Neuronal stem cell (in vitro differentiated cells): Measurements from ENCODE around the gene PNLIPRP3.

ENCODE experiments used
- DNase-seq: peaks from one replicate; pipeline ENCODE4 v3.0.0-alpha.2; 2013; ENCODE audit warnings: low spot score
- H2AFZ ChIP-seq: one replicate; pipeline ENCODE4 v1.6.1; 2013; ENCODE audit warnings: mild to moderate bottlenecking, low read length, inconsistent platforms
- H2AK5ac ChIP-seq: 2 replicates; pipeline ENCODE4 v1.6.1; 2013; ENCODE audit warnings: low read depth, mild to moderate bottlenecking, inconsistent platforms, low read length, moderate library complexity, mixed read lengths
- H2BK120ac ChIP-seq: 2 replicates; pipeline ENCODE4 v1.6.1; 2013; ENCODE audit warnings: low read depth, mild to moderate bottlenecking, inconsistent platforms, low read length, moderate library complexity, mixed read lengths
- H2BK12ac ChIP-seq: one replicate; pipeline ENCODE4 v1.6.1; 2013; ENCODE audit warnings: low read length, inconsistent platforms
- H2BK15ac ChIP-seq: 2 replicates; pipeline ENCODE4 v1.6.1; 2013; ENCODE audit warnings: mild to moderate bottlenecking, low read length, inconsistent platforms, mixed read lengths
- H2BK5ac ChIP-seq: one replicate; pipeline ENCODE4 v1.6.1; 2013; ENCODE audit warnings: inconsistent platforms, mild to moderate bottlenecking, low read length, moderate library complexity
- H3K14ac ChIP-seq: one replicate; pipeline ENCODE4 v1.6.1; 2013; ENCODE audit warnings: low read length, inconsistent platforms
- H3K18ac ChIP-seq: 2 replicates; pipeline ENCODE4 v1.6.1; 2013; ENCODE audit warnings: low read length, inconsistent platforms
- H3K23ac ChIP-seq: 2 replicates; pipeline ENCODE4 v1.6.1; 2013; ENCODE audit warnings: low read depth, mild to moderate bottlenecking, mixed read lengths, low read length, inconsistent platforms; ENCODE audit not compliant: poor library complexity
- H3K27ac ChIP-seq: replicated peaks from 3 replicates; pipeline ENCODE4 v1.5.1; 2013; ENCODE audit warnings: low read length, inconsistent platforms
- H3K27me3 ChIP-seq, 3 experiments: 2 replicates each; pipeline ENCODE4 v1.6.1; 2013; ENCODE audit warnings: low read length in 3 of 3, mild to moderate bottlenecking in 2 of 3, inconsistent platforms in 1 of 3, low read depth in 1 of 3, mixed read lengths in 1 of 3, moderate library complexity in 1 of 3; ENCODE audit not compliant: control insufficient read depth in 3 of 3, insufficient read depth in 3 of 3
- H3K36me3 ChIP-seq, 2 donors: replicated peaks in 1 of 2; 2 replicates each; pipeline ENCODE4 v1.6.1; 2013; ENCODE audit warnings: low read length in 2 of 2; ENCODE audit not compliant: control insufficient read depth in 2 of 2, insufficient read depth in 2 of 2
- H3K4ac ChIP-seq: 2 replicates; pipeline ENCODE4 v1.6.1; 2013; ENCODE audit warnings: inconsistent platforms, mild to moderate bottlenecking, low read length, moderate library complexity
- H3K4me1 ChIP-seq, 2 donors: 1 replicate in 1 of 2; 2 replicates in 1 of 2; pipeline ENCODE4 v1.6.1; 2013; ENCODE audit warnings: low read length in 2 of 2, low read depth in 1 of 2; ENCODE audit not compliant: control insufficient read depth in 2 of 2, insufficient read depth in 1 of 2
- H3K4me2 ChIP-seq: one replicate; pipeline ENCODE4 v1.6.1; 2013; ENCODE audit warnings: mild to moderate bottlenecking, low read length, inconsistent platforms; ENCODE audit not compliant: insufficient read depth, poor library complexity, severe bottlenecking
- H3K4me3 ChIP-seq, 2 donors: 2 replicates each; pipeline ENCODE4 v1.5.1; 2013; ENCODE audit warnings: low read length in 2 of 2, mild to moderate bottlenecking in 2 of 2, inconsistent platforms in 1 of 2, moderate library complexity in 1 of 2
- H3K79me1 ChIP-seq: one replicate; pipeline ENCODE4 v1.6.1; 2013; ENCODE audit warnings: low read depth, mild to moderate bottlenecking, inconsistent platforms, low read length, moderate library complexity
- H3K9ac ChIP-seq: one replicate; pipeline ENCODE4 v1.6.1; 2013; ENCODE audit warnings: mild to moderate bottlenecking, low read depth, low read length, inconsistent platforms; ENCODE audit not compliant: poor library complexity
- H3K9me3 ChIP-seq, 2 donors: replicated peaks in 1 of 2; 2 replicates each; pipeline versions ENCODE3 to v1.6.1; 2013; ENCODE audit warnings: low read length in 2 of 2, mild to moderate bottlenecking in 2 of 2, inconsistent platforms in 1 of 2, low read depth in 1 of 2, mixed read lengths in 1 of 2, moderate library complexity in 1 of 2; ENCODE audit not compliant: control insufficient read depth in 2 of 2, insufficient read depth in 1 of 2
- H4K8ac ChIP-seq: one replicate; pipeline ENCODE4 v1.6.1; 2013; ENCODE audit warnings: low read depth, mild to moderate bottlenecking, inconsistent platforms, low read length, moderate library complexity
- H4K91ac ChIP-seq: one replicate; pipeline ENCODE4 v1.6.1; 2013; ENCODE audit warnings: low read length, low read depth, mild to moderate bottlenecking, inconsistent platforms; ENCODE audit not compliant: poor library complexity
- WGBS, 2 donors: extraction: QIAGEN DNeasy Blood & Tissue Kit; methylation state at CpG; one replicate each; pipeline ENCODE4 v1.1.7; 2013; ENCODE audit warnings: missing lambda C conversion rate in 2 of 2, mixed read lengths in 1 of 2; ENCODE audit not compliant: insufficient read length in 2 of 2, insufficient replicate concordance in 1 of 2; ENCODE audit errors: extremely low coverage in 2 of 2; 5-methylcytosine and 5-hydroxymethylcytosine counted together

Gene PNLIPRP3

DNA sequence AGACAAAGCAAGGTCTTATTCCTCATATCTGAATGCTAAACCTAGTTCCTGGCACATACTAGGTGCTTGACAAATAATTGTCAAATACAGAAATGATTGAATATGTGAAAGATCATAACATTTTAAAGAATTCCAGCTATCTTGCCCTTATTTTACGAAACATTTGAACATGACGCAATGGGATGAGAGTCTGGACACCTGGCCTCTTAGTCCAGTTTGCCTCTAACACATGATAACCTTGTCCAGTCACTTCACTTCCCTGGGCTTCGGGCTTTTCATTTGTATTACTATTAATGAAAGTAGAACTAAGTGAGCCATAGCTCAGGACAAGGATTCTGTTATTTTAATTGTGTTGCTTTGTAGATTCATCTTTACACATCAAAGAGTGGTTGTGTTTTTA is 32.6 kb downstream of the PNLIPRP3 start:
- Histone ChIP-seq H3K14ac (no peak overlapping the region), H2BK12ac (no peak overlapping the region), H2BK15ac (no peak overlapping the region), H3K9ac (no peak overlapping the region), H3K4me3 (no peak overlapping the region), H3K9me3 (no peaks in the 10 kb centered on the region), H4K8ac (no peak overlapping the region), H3K4me1 (peaks cover 1 to 15% of the 10 kb centered on the region in 2 donors), H3K79me1 (no peaks in the 10 kb centered on the region), H3K4me2 (no peak overlapping the region), H2AFZ (no peak overlapping the region), H2BK5ac (no peak overlapping the region), H3K18ac (no peak overlapping the region), H3K23ac (no peak overlapping the region), H3K27ac (no peak overlapping the region), H3K27me3 (no peaks in the 10 kb centered on the region), H3K36me3 (no peaks in the 10 kb centered on the region), H2BK120ac (no peak overlapping the region), H4K91ac (no peak overlapping the region), H3K4ac (no peak overlapping the region), H2AK5ac (no peak overlapping the region)
- DNase-seq: no peak
- no CpG with 5 or more reads among the region's 3 CpGs for WGBS, 2 donors

GRCh38 chr10:116461680-116462079 is 34.0 kb downstream of the PNLIPRP3 start:
- Histone ChIP-seq H2BK12ac (no peak overlapping the region), H3K4me3 (no peak overlapping the region)
- WGBS, 2 donors: no CpG with 5 or more reads among the region's 1 CpG

GRCh38 chr10:116464257-116464656 is 36.6 kb downstream of the PNLIPRP3 start:
- Histone ChIP-seq H2BK15ac (no peak overlapping the region), H3K9me3 (no peaks in the 10 kb centered on the region), H3K4me1 (no peaks in the 10 kb centered on the region), H3K27ac (no peak overlapping the region), H2AK5ac (no peak overlapping the region), H3K4me2 (no peak overlapping the region), H2AFZ (no peak overlapping the region), H3K9ac (no peak overlapping the region), H3K18ac (peak overlapping the region; percentile 9), H3K36me3 (no peaks in the 10 kb centered on the region), H4K8ac (no peak overlapping the region), H3K4me3 (no peak overlapping the region), H3K27me3 (no peaks in the 10 kb centered on the region), H2BK12ac (no peak overlapping the region), H3K4ac (no peak overlapping the region), H3K14ac (no peak overlapping the region), H3K23ac (no peak overlapping the region), H4K91ac (no peak overlapping the region), H2BK5ac (no peak overlapping the region), H3K79me1 (no peaks in the 10 kb centered on the region), H2BK120ac (no peak overlapping the region)
- DNase-seq: no peak
- no CpG with 5 or more reads among the region's 2 CpGs for WGBS, 2 donors

More at GRCh38 chr10:116461680-116462079, 34.0 kb downstream of the PNLIPRP3 start:
- Histone ChIP-seq H3K4me2 (no peak overlapping the region), H4K91ac (no peak overlapping the region), H3K36me3 (no peaks in the 10 kb centered on the region), H3K4ac (no peak overlapping the region), H2AFZ (no peak overlapping the region), H2BK5ac (no peak overlapping the region), H3K27ac (no peak overlapping the region), H3K79me1 (no peaks in the 10 kb centered on the region), H3K9ac (no peak overlapping the region), H3K23ac (no peak overlapping the region), H3K14ac (no peak overlapping the region), H4K8ac (no peak overlapping the region), H3K9me3 (no peaks in the 10 kb centered on the region), H3K18ac (no peak overlapping the region), H2AK5ac (no peak overlapping the region), H2BK120ac (no peak overlapping the region), H2BK15ac (no peak overlapping the region), H3K27me3 (no peaks in the 10 kb centered on the region), H3K4me1 (peaks cover 1 to 14% of the 10 kb centered on the region in 2 donors)
- DNase-seq: no peak

- Histone ChIP-seq H2AK5ac (no peak overlapping the region), H2BK120ac (no peak overlapping the region), H3K27ac (no peak overlapping the region), H3K4me3 (no peak overlapping the region), H3K18ac (no peak overlapping the region), H2BK5ac (no peak overlapping the region), H3K36me3 (no peaks in the 10 kb centered on the region), H2BK15ac (no peak overlapping the region), H3K79me1 (no peaks in the 10 kb centered on the region), H3K23ac (no peak overlapping the region), H3K9ac (no peak overlapping the region), H4K8ac (no peak overlapping the region), H3K14ac (no peak overlapping the region), H3K9me3 (no peaks in the 10 kb centered on the region), H2AFZ (no peak overlapping the region), H3K4ac (no peak overlapping the region), H3K4me1 (no peaks in the 10 kb centered on the region), H4K91ac (no peak overlapping the region), H2BK12ac (no peak overlapping the region), H3K4me2 (no peak overlapping the region), H3K27me3 (no peaks in the 10 kb centered on the region)
- WGBS, 2 donors: no CpG with 5 or more reads among the region's 3 CpGs
- no peak for DNase-seq
Observed at GRCh38 chr10:116465546-116465945, 37.9 kb downstream of the PNLIPRP3 start.
